SH-SY5Y (cell line): ENCODE results near the gene FSTL4.

Experiments
- GATA2 ChIP-seq: IDR thresholded peaks from 2 replicates; pipeline ENCODE4 v1.6.1; 2011; ENCODE audit warnings: mild to moderate bottlenecking, low read depth, low read length
- GATA3 ChIP-seq: IDR thresholded peaks from 2 replicates; pipeline ENCODE4 v1.6.1; 2011; ENCODE audit warnings: low read depth, mild to moderate bottlenecking, low read length, moderate library complexity

- TF ChIP-seq GATA2 (no peak), GATA3 (no peak)
Measured at GRCh38 chr5:133401731-133402347, 210.5 kb downstream of the FSTL4 start.
